Activated T-cell treated with anti-CD3 and anti-CD28 coated beads, Interleukin-2, amount 50 U/mL, for 4 hours (primary cell): ENCODE results near the gene ARL3. TPM values are rescaled to one million over a fixed set of nuclear protein-coding genes. Genes with fewer than 3 reads are reported as not detected.
"Not testable (repeated sequence)": the region's sequence is repeated elsewhere in the genome, so short reads cannot be mapped to it uniquely, and the experiment has no call there.

Experiments used
- ATAC-seq, 2 donors: fragments of 200-7000 bp; cut with Tn5 transposase; one replicate each; pipeline ENCODE4 v1.10.0; 2021
- DNase-seq: peaks from one replicate; pipeline ENCODE4 v3.0.0-alpha.2; 2020
- H3K27me3 Mint-ChIP-seq: one replicate; pipeline ENCODE4 v1.8.0; 2021; ENCODE audit warnings: low read depth, mixed read lengths
- H3K36me3 Mint-ChIP-seq: one replicate; pipeline ENCODE4 v1.8.0; 2022; ENCODE audit warnings: mixed read lengths; ENCODE audit not compliant: insufficient read depth
- H3K4me1 Mint-ChIP-seq: one replicate; pipeline ENCODE4 v1.8.0; 2021; ENCODE audit warnings: low read depth, mixed read lengths
- H3K4me3 Mint-ChIP-seq: one replicate; pipeline ENCODE4 v1.8.0; 2021; ENCODE audit warnings: mild to moderate bottlenecking, moderate library complexity, mixed read lengths
- H3K9me3 Mint-ChIP-seq: one replicate; pipeline ENCODE4 v1.8.0; 2021; ENCODE audit warnings: mixed read lengths
- total RNA-seq, 3 donors: library from RNA; stranded (reverse); gene quantifications; one replicate each; pipeline ENCODE4 v1.2.1, GENCODE V29; 2021

The ARL3 gene
- total RNA-seq, 3 donors from 2014 or later: 3.2 to 4.8 (median 3.3) TPM

DNA sequence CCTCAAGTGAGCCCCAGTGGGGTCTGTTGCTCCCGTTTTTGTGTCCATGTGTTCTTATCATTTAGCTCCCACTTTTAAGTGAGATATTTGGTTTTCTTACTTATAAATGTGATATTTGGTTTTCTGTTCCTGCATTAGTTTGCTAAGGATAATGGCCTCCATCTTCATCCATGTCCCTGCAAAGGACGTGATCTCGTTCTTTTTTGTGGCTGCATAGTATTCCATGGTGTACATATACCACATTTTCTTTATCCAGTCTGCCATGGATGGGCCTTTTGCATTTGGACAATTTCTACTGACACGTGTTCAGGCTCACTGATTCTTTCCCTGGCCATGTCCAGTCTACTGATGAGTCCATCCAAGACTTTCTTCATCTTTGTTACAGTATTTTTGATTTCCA is 9.8 kb upstream of the ARL3 start:
- H3K4me1 Mint-ChIP-seq: peaks cover 13% of the 10 kb centered on the region
- no peak overlapping the region for H3K4me3 Mint-ChIP-seq
- peaks cover 27% of the 10 kb centered on the region for H3K36me3 Mint-ChIP-seq
- ATAC-seq: no peak
- H3K9me3 Mint-ChIP-seq: no peaks in the 10 kb centered on the region
- no peaks in the 10 kb centered on the region for H3K27me3 Mint-ChIP-seq
- DNase-seq: no peak

DNA sequence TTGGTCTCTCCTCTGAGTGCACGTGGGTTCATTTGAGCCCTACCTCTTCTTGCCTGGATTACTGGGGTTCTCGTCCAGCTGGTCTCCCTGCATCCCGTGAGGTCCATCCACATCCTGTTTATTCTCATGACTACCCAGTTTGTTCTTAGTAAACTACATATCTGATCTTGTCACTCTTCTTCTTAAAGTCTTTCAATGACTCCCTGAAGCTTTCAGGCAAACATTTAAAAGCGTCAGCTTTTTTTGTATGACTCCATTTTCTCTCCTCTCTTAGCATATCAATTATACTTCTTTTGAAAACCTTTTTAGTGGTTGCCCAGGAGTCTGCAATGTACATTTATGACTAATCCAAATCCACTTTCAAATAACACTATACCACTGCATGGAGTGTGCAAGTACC is 7.8 kb upstream of the ARL3 start:
- no peaks in the 10 kb centered on the region for H3K9me3 Mint-ChIP-seq
- DNase-seq (no peak), ATAC-seq (peak in 1 of 2 donors; percentile 60)
- H3K27me3 Mint-ChIP-seq: no peaks in the 10 kb centered on the region
- peaks cover 25% of the 10 kb centered on the region for H3K4me1 Mint-ChIP-seq
- no peak overlapping the region for H3K4me3 Mint-ChIP-seq
- H3K36me3 Mint-ChIP-seq: peaks cover 32% of the 10 kb centered on the region

DNA sequence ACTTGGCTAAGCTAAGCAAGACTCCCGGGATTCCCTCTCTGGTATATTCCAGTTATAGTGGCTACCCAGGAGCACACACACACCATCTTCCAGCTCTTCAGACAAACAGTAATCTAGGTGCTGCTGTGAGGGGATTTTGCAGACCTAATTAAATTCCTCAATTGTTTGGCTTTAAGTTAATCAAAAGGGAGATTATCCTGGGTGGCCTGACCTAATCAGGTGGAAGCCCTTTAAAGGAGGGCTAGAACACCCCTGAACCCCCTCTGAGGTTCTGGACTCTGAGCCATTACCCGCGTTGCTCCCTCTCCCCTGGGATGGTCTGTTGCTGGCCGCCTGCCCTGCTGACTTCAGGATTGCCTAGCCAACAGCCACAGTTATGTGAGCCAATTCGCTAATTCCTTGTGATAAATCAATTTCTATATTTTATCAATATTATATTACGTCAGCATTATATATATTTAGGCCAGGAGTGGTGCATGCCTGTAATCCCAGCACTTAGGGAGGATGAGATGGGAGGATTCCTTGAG is 6.6 kb upstream of the ARL3 start:
- no peak for DNase-seq
- Mint-ChIP-seq H3K36me3 (peaks cover 29% of the 10 kb centered on the region), H3K9me3 (no peaks in the 10 kb centered on the region), H3K4me1 (peaks cover 35% of the 10 kb centered on the region), H3K27me3 (no peaks in the 10 kb centered on the region), H3K4me3 (no peak overlapping the region)
- ATAC-seq: no peak

DNA sequence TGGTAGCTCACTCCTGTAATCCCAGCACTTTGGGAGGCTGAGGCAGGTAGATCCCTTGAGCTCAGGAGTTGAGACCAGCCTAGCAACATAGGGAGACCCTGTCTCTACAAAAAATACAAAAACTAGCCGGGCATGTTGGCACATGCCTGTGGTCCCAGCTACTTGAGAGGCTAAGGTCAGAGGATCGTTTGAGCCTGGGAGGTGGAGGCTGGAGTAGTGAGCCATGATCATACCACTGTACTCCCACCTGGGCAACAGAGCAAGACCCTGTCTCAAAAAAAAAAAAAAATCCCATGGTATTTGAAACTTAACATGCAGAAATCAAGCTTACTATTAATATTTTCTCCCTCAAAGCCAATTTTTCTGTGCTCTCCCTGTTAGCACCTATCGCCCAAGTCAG is 6.1 kb upstream of the ARL3 start:
- Mint-ChIP-seq H3K36me3 (peaks cover 29% of the 10 kb centered on the region), H3K27me3 (no peaks in the 10 kb centered on the region), H3K4me3 (no peak overlapping the region), H3K9me3 (no peaks in the 10 kb centered on the region), H3K4me1 (peaks cover 38% of the 10 kb centered on the region)
- ATAC-seq: no peak
- no peak for DNase-seq

DNA sequence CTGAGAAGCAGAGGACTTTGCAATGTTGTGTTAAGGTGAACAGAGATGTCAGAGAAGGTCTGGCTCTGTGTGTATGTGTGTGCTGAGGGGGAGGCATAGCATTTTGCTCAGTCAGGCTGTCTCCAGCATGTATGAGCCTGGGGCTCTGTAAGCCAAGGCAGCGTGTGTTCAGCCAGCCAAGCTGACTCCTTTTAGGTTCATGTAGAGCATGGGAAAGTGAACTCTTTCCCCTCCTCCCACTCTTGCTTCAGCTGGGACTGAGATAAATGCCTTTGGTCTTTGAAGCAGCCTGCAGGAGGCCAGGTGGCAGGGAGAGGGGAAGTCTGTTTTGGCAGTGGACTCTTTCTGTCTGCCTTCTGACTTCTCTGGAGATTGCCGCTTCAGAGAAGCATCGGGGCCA is 4.0 kb upstream of the ARL3 start:
- Mint-ChIP-seq H3K9me3 (no peaks in the 10 kb centered on the region), H3K27me3 (no peaks in the 10 kb centered on the region), H3K36me3 (peaks cover 22% of the 10 kb centered on the region), H3K4me3 (no peak overlapping the region), H3K4me1 (peaks cover 44% of the 10 kb centered on the region)
- no peak for DNase-seq
- no peak for ATAC-seq

DNA sequence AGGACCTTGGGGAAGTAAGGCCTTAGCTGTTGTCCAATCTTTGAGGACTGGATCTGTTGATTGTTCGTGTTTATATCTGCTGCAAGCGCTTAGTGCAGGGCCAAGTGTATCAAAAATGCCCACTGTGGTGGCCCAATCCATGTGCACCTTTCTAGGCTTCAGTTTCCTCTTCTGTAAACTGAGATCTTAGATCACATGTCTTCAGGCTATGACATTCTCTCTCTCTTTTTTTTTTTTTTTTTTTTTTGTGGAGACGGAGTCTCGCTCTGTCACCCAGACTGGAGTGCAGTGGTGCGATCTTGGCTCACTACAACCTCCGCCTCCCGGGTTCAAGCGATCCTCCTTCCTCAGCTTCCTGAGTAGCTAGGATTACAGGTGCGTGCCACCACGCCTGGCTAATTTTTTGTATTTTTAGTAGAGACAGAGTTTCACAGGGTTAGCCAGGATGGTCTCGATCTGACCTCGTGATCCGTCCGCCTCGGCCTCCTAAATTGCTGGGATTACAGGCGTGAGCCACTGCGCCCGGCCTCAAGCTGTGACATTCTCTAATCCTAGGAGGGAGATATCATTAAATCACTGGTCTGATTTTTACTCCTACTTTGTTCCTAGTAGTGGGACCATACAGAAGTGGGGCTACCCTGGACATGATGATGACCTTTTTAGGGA is 2.8 kb upstream of the ARL3 start:
- ATAC-seq, H3K9me3 Mint-ChIP-seq, DNase-seq, H3K27me3 Mint-ChIP-seq, H3K4me3 Mint-ChIP-seq: not testable (repeated sequence)
- H3K4me1 Mint-ChIP-seq: peaks cover 53% of the 10 kb centered on the region
- peaks cover 21% of the 10 kb centered on the region for H3K36me3 Mint-ChIP-seq

DNA sequence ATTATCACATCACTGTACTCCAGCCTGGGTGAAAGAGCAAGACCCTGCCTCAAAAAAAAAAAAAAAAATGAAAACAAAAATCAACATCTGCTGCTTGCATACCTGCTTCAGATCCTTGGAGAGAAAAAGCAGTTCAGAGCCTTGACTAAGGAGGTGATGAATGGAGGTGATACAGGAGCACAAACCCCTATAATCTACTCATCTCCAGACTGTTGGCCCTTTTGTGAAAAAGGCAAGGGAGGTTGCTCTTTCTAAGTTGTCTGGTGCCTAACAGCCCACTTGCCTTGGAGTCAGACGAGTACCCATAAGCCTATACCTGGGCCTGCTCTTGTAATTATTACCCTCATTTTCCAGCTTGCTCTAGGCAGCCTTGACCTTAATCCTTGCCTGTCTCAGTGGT is 1.7 kb upstream of the ARL3 start:
- H3K36me3 Mint-ChIP-seq: peaks cover 16% of the 10 kb centered on the region
- ATAC-seq (no peak), DNase-seq (no peak)
- H3K4me1 Mint-ChIP-seq: peaks cover 52% of the 10 kb centered on the region
- H3K4me3 Mint-ChIP-seq: peak overlapping the region; percentile 95
- H3K9me3 Mint-ChIP-seq: no peaks in the 10 kb centered on the region
- no peaks in the 10 kb centered on the region for H3K27me3 Mint-ChIP-seq

DNA sequence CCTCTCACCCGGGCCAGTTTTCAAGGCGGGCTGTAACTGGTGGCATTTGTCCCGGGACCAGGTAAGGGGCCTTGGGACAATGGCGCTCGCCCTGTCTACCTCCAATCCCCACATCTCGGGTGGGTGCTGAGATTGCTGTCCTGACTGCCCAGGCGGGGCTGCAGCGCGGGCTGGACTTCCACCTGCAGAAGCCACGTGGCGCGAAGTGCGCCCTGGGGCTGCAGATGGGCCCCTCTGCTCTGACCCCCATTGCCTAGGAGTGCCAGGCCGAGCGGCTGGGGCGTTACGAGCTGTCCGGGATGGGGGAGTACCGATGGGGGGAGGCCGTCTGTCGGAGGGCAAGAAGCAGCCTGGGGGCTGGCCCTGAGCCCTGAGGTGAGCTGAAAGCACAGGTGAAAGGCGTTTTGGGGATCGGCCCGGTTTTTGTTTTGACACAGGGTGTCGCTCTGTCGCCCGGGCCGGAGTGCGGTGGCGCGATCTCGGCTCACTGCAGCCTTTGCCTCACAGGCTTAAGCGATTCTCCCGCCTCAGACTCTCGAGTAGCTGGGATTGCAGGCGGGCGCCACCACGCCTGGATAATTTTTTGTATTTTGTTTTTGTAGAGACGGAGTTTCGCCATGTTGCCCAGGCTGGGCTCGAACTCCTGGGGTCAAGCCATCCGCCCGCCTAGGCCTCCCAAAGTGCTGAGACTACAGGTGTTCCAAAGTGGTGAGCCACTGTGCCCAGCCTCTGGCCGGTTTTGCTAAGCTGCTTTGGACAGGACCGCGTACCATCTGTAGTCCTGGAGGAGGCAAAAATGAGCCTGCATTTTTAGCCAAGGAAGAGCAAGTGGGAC is 641 bp upstream of the ARL3 start, which contains the start of gene SFXN2:
Gene SFXN2 (plus strand): TSS at position 16 of the 835 bp plus-strand sequence. CDS start 12,001 bp downstream, outside the sequence.
- Mint-ChIP-seq H3K9me3 (no peaks in the 10 kb centered on the region), H3K4me1 (peaks cover 55% of the 10 kb centered on the region), H3K36me3 (peaks cover 13% of the 10 kb centered on the region), H3K27me3 (no peaks in the 10 kb centered on the region), H3K4me3 (peak within 1 kb of the TSS; percentile 95)
- ATAC-seq (peak; percentile 12), DNase-seq (peak; percentile 44)

DNA sequence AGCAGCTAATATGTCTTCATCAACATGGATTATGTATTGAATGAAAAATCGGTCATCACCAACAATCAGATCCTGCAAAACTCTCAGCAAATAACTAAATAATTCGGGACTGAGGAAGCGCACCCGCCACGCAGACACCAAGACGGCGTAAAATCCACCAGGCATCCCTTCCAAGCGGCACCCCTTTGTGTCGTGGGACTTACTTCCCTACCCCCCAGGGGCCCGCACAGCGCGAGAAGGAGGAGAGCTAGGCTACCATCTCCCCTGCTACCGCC is 721 bp downstream of the ARL3 start:
- DNase-seq (no peak), ATAC-seq (peak; percentile 68 to 69)
- Mint-ChIP-seq H3K9me3 (no peaks in the 10 kb centered on the region), H3K4me1 (peaks cover 51% of the 10 kb centered on the region), H3K36me3 (peaks cover 9% of the 10 kb centered on the region), H3K4me3 (peak overlapping the region; percentile 95), H3K27me3 (no peaks in the 10 kb centered on the region)

DNA sequence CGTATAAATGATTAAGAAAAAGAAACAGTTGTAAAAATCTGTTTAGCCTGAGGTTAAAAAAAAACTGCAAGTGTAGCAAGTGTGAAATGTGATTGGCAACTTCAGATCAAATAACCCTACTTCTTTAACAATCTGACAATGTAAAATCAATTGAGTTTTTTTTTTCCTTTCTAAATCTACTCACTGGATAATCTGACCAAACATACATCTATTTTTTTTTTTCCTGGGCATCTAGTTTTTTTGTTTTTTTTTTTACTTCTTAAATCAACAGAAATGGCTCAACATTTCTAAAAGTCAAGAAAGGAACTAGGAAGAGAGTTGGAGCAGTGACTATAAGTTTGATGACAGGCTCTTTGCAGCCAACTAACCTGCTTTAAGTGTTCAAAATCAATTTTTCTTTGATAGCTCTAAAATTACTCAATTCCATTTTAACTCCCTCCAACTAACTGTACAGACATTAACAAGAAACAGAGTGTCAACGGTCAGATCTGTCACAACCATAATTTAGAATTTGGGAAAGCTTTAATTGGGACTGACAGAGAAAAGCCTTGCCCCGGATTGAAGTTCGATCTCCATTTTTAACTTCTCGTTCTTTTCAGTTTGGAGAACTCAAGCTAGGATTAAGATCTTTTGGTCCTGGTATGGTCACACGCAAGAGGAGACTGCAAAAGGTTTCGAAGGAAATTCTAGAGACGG is 1.2 kb downstream of the ARL3 start:
- ATAC-seq (no peak), DNase-seq (no peak)
- H3K27me3 Mint-ChIP-seq: no peaks in the 10 kb centered on the region
- H3K36me3 Mint-ChIP-seq: peaks cover 9% of the 10 kb centered on the region
- peaks cover 49% of the 10 kb centered on the region for H3K4me1 Mint-ChIP-seq
- peak overlapping the region; percentile 95 for H3K4me3 Mint-ChIP-seq
- H3K9me3 Mint-ChIP-seq: no peaks in the 10 kb centered on the region

DNA sequence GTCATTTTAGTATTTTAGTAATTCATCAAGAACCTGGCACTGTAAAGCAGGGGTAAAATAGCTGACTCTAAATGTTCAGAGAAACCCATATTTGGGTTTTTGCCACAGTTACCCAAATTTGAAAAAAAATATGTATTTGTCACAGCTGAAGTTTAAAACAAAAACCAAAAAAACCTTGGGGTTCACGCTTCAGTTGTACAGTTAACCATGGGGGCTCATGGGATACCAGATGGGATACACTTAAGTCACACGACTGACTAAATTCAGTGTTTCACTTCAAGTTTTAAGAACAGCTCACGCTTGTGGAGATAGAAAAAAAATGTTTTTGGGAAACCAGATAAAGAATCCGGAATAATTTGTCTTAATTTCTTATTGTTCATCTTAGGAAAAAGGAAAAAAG is 2.1 kb downstream of the ARL3 start:
- no peaks in the 10 kb centered on the region for H3K27me3 Mint-ChIP-seq
- ATAC-seq: no peak

DNA sequence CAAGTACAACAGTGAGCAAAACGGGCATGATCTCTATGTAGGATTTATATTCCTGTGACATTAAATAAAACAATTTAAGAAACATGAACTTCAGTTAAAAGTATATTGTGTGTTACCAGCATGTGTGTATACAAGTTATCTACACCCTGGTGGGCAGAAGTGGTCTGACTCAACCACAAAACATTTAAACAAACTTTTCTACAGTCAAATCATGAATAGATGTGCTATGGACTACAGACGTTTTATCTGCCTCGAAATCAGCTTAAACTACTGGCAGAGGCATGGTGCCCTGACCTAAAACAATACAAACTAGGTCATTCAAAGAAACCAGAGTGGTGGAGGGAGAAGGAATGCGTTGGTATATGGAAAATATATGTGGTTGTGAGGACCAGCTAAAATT is 3.6 kb downstream of the ARL3 start:
- no peaks in the 10 kb centered on the region for H3K27me3 Mint-ChIP-seq
- H3K4me1 Mint-ChIP-seq: peaks cover 32% of the 10 kb centered on the region
- DNase-seq: no peak
- H3K36me3 Mint-ChIP-seq: no peaks in the 10 kb centered on the region
- H3K4me3 Mint-ChIP-seq: no peak overlapping the region
- no peak for ATAC-seq
- H3K9me3 Mint-ChIP-seq: no peaks in the 10 kb centered on the region

More for the DNA sequence above, 2.1 kb downstream of the ARL3 start:
- Mint-ChIP-seq H3K4me1 (peaks cover 41% of the 10 kb centered on the region), H3K36me3 (peaks cover 4% of the 10 kb centered on the region), H3K4me3 (peak overlapping the region; percentile 36), H3K9me3 (no peaks in the 10 kb centered on the region)
- no peak for DNase-seq

DNA sequence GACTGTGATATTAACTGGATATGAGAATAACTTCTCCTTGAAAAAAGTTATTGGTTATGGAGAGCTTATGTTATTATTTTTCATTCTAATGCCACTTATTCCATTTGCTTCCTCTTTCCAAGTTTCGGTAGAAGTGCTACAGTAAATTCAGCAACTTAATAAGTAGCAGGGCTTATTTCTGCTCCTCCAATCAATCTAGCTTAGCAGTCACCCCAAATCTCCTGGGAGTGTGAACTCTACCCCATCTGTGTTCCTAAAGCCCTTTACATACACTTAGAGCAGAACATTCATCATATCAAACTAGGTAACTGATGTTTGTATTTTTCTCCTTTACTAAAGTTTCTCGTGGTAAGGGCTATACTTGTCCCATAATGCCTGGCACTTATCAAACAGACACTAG is 8.7 kb downstream of the ARL3 start:
- peaks cover 15% of the 10 kb centered on the region for H3K4me1 Mint-ChIP-seq
- H3K36me3 Mint-ChIP-seq: peaks cover 5% of the 10 kb centered on the region
- H3K4me3 Mint-ChIP-seq: no peak overlapping the region
- ATAC-seq: no peak
- no peak for DNase-seq
- H3K27me3 Mint-ChIP-seq: no peaks in the 10 kb centered on the region
- H3K9me3 Mint-ChIP-seq: no peaks in the 10 kb centered on the region

DNA sequence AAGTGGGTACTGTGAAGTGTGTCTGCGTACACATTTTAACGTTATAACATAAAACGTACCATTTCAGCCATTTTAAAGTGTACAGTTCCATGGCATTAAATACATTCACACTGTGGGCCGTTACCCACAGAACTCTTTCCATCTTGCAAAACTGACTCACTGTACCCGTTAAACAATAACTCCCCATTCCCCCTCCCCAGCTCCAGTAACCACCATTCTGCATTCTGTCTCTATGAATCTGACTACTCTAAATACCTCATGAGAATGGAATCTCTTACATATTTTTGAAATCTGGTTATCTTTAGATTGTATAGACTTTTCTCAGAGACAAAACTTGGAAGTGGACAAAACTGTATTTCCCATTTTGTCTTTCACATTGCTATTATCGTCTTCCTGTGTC is 9.3 kb downstream of the ARL3 start:
- DNase-seq (no peak), ATAC-seq (peak in 1 of 2 donors; percentile 54)
- H3K4me3 Mint-ChIP-seq: no peak overlapping the region
- H3K4me1 Mint-ChIP-seq: peaks cover 11% of the 10 kb centered on the region
- H3K27me3 Mint-ChIP-seq: no peaks in the 10 kb centered on the region
- no peaks in the 10 kb centered on the region for H3K9me3 Mint-ChIP-seq
- peaks cover 5% of the 10 kb centered on the region for H3K36me3 Mint-ChIP-seq
